GM23338 (cell line): ENCODE results near the gene XG.

ENCODE experiments used
- EZH2 ChIP-seq: fragments of 200-600 bp; sonication (generic); IDR thresholded peaks from one replicate; pipeline ENCODE4 v1.8.0; 2017; ENCODE audit warnings: antibody characterized with exemption, mild to moderate bottlenecking, low read depth; ENCODE audit not compliant: unreplicated experiment
- EZH2phosphoT487 ChIP-seq: fragments of 200-600 bp; sonication (generic); IDR thresholded peaks from one replicate; pipeline ENCODE4 v1.8.1; 2018; ENCODE audit warnings: antibody characterized with exemption; ENCODE audit not compliant: unreplicated experiment
- JUNB ChIP-seq: IDR thresholded peaks from one replicate; pipeline ENCODE4 v1.6.1; 2016; ENCODE audit warnings: antibody characterized with exemption; ENCODE audit not compliant: unreplicated experiment
- NANOG ChIP-seq: IDR thresholded peaks from 2 replicates; pipeline ENCODE4 v1.6.1; 2016; ENCODE audit warnings: antibody characterized with exemption, borderline replicate concordance
- POLR2AphosphoS5 ChIP-seq: IDR thresholded peaks from 2 replicates; pipeline ENCODE4 v1.6.1; 2016; ENCODE audit warnings: antibody characterized with exemption, low read depth
- STAT1 ChIP-seq: IDR thresholded peaks from one replicate; pipeline ENCODE4 v1.6.1; 2016; ENCODE audit warnings: antibody characterized with exemption; ENCODE audit not compliant: unreplicated experiment
- TF ChIP-seq, protein P1 (sequence below), 2 experiments: fragments of 200-600 bp in 1 of 2; sonication (generic) in 1 of 2; conservative IDR thresholded peaks; 2 replicates each; pipeline versions ENCODE4 v1.5.1 to v1.6.1; 2016 to 2017; ENCODE audit warnings: antibody characterized with exemption in 2 of 2, low read depth in 2 of 2, mild to moderate bottlenecking in 2 of 2, moderate library complexity in 1 of 2
- TF ChIP-seq, protein P2 (sequence below): IDR thresholded peaks from one replicate; pipeline ENCODE4 v1.6.1; 2018; ENCODE audit warnings: antibody characterized with exemption; ENCODE audit not compliant: unreplicated experiment

DNA sequence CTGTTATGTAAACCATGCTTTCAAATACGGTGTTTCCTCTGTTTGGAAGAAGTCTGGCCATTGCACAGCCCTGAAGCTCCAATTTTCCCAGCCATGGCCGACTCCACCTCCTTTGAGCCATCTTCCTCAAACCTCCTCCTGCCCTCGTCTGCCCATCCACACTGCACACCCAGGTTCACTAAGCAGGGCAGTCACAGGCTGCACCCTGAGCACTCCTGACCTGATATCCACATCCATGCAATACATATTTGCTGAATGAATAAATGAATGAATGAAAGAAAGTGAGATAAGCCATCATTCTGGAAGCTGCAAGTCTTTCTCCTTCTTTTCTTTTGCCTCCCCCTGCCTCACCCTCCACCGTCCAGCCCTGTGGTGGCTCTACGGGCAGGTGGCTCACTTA is 22.2 kb downstream of the XG start:
- TF ChIP-seq JUNB (no peak), POLR2AphosphoS5 (no peak), EZH2 (no peak), EZH2phosphoT487 (no peak), NANOG (no peak), STAT1 (no peak)
- TF ChIP-seq, protein P1, sequence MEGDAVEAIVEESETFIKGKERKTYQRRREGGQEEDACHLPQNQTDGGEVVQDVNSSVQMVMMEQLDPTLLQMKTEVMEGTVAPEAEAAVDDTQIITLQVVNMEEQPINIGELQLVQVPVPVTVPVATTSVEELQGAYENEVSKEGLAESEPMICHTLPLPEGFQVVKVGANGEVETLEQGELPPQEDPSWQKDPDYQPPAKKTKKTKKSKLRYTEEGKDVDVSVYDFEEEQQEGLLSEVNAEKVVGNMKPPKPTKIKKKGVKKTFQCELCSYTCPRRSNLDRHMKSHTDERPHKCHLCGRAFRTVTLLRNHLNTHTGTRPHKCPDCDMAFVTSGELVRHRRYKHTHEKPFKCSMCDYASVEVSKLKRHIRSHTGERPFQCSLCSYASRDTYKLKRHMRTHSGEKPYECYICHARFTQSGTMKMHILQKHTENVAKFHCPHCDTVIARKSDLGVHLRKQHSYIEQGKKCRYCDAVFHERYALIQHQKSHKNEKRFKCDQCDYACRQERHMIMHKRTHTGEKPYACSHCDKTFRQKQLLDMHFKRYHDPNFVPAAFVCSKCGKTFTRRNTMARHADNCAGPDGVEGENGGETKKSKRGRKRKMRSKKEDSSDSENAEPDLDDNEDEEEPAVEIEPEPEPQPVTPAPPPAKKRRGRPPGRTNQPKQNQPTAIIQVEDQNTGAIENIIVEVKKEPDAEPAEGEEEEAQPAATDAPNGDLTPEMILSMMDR (conservative IDR thresholded peaks at IDR 0.05; ENCODE audit: low read depth in 2 of 2), result no peak
- TF ChIP-seq, protein P2, sequence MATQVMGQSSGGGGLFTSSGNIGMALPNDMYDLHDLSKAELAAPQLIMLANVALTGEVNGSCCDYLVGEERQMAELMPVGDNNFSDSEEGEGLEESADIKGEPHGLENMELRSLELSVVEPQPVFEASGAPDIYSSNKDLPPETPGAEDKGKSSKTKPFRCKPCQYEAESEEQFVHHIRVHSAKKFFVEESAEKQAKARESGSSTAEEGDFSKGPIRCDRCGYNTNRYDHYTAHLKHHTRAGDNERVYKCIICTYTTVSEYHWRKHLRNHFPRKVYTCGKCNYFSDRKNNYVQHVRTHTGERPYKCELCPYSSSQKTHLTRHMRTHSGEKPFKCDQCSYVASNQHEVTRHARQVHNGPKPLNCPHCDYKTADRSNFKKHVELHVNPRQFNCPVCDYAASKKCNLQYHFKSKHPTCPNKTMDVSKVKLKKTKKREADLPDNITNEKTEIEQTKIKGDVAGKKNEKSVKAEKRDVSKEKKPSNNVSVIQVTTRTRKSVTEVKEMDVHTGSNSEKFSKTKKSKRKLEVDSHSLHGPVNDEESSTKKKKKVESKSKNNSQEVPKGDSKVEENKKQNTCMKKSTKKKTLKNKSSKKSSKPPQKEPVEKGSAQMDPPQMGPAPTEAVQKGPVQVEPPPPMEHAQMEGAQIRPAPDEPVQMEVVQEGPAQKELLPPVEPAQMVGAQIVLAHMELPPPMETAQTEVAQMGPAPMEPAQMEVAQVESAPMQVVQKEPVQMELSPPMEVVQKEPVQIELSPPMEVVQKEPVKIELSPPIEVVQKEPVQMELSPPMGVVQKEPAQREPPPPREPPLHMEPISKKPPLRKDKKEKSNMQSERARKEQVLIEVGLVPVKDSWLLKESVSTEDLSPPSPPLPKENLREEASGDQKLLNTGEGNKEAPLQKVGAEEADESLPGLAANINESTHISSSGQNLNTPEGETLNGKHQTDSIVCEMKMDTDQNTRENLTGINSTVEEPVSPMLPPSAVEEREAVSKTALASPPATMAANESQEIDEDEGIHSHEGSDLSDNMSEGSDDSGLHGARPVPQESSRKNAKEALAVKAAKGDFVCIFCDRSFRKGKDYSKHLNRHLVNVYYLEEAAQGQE, result no peak
